ENCODE data around the gene RPP38.

Gene RPP38

GRCh38 chr10:15097011-15097812, at the start of gene RPP38:
RPP38 (plus strand) TSS chr10:15097355; CDS start chr10:15103315, 5,960 bp downstream.
- DNase-seq, result peak; percentile 59 to 99 (median 94)

- DNase-seq, result no peak
Observed at GRCh38 chr10:15049533-15049932, 47.6 kb upstream of the RPP38 start.

- no peak for DNase-seq
Observed at GRCh38 chr10:15052121-15052520, 45.0 kb upstream of the RPP38 start.

GRCh38 chr10:15053061-15053460, 44.1 kb upstream of the RPP38 start:
- no peak for DNase-seq

GRCh38 chr10:15058689-15059088, 38.5 kb upstream of the RPP38 start:
- no peak for DNase-seq

- no peak for DNase-seq
Observed at GRCh38 chr10:15059914-15060313, 37.2 kb upstream of the RPP38 start.

- no peak for DNase-seq
Observed at GRCh38 chr10:15060638-15061037, 36.5 kb upstream of the RPP38 start.

- no peak for DNase-seq
Observed at GRCh38 chr10:15067154-15067553, 30.0 kb upstream of the RPP38 start.

GRCh38 chr10:15068802-15069201, 28.4 kb upstream of the RPP38 start:
- no peak for DNase-seq

GRCh38 chr10:15069230-15069629, 27.9 kb upstream of the RPP38 start:
- no peak for DNase-seq

- no peak for DNase-seq
Observed at GRCh38 chr10:15072358-15072757, 24.8 kb upstream of the RPP38 start.

GRCh38 chr10:15075421-15075820, 21.7 kb upstream of the RPP38 start:
- DNase-seq, result no peak

- DNase-seq, result no peak
Observed at GRCh38 chr10:15083674-15084501, 13.3 kb upstream of the RPP38 start.

- peak in 30 of 56 donors; percentile 2 to 71 (median 20) for DNase-seq
Observed at GRCh38 chr10:15084502-15084922, 12.6 kb upstream of the RPP38 start.

- peak in 55 of 56 donors; percentile 9 to 85 (median 52) for DNase-seq
Observed at GRCh38 chr10:15088428-15089261, 8.5 kb upstream of the RPP38 start, which contains the start of gene ACBD7. ACBD7 (minus strand) TSS chr10:15088776; CDS start chr10:15088728, 48 bp downstream.

GRCh38 chr10:15091418-15091817, 5.7 kb upstream of the RPP38 start:
- no peak for DNase-seq

- no peak for DNase-seq
Observed at GRCh38 chr10:15092855-15093408, 4.2 kb upstream of the RPP38 start.

- peak in 1 of 56 donors; percentile 36 for DNase-seq
Observed at GRCh38 chr10:15096661-15097010, 519 bp upstream of the RPP38 start.

- DNase-seq, result no peak
Observed at GRCh38 chr10:15099886-15100285, 2.7 kb downstream of the RPP38 start.

- no peak for DNase-seq
Observed at GRCh38 chr10:15103513-15103912, 6.4 kb downstream of the RPP38 start.

All from amygdala (tissue), 56 donors.